NT2/D1 (cell line): ENCODE results near the gene HDC.

Experiments
- SUZ12 ChIP-seq: IDR thresholded peaks from 2 replicates; pipeline ENCODE4 v1.6.1; 2011; ENCODE audit not compliant: insufficient read length, insufficient read depth; ENCODE audit errors: extremely low read depth
- YY1 ChIP-seq: IDR thresholded peaks from 2 replicates; pipeline ENCODE4 v1.6.1; 2011; ENCODE audit not compliant: insufficient read length, insufficient read depth
- ZNF274 ChIP-seq: IDR thresholded peaks from 2 replicates; pipeline ENCODE4 v1.6.1; 2011; ENCODE audit warnings: mild to moderate bottlenecking, low read depth, low read length

DNA sequence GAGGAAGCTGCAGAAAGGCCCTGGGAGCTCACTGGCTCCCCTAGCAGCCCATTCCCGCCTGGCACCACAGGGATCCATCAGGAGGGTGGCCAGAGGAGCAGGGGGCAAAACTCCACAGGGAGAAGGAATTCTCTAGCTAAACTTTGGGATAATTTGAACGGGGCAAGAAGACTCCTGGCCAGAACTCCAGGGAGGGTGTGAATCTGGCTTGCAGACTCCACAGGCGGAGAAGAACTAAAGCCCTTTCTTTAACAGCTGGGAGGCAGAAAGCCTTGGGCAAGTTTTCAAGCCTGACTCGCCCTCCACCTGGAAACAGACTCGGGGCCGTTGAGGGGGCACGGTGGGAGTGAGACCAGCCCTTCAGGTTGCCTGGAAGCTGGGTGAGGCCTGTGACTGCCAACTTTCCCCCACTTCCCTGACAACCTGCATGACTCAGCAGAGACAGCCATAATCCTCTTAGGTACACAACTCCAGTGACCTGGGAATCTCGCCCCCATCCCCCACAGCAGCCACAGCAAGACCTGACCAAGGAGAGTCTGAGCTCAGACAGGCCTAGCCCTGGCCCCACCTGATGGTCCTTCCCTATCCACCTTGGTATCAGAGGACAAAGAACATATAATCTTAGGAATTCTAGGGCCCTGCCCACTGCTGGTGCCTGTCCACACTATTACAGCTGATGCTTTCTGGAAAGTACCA is 54.9 kb downstream of the HDC start:
- TF ChIP-seq YY1 (no peak), ZNF274 (no peak), SUZ12 (no peak)
